Measurements from ENCODE around the gene CDH11.
A peak's percentile ranks its signal among the peaks of the same experiment; 100 is the strongest.

The CDH11 gene, protein sequence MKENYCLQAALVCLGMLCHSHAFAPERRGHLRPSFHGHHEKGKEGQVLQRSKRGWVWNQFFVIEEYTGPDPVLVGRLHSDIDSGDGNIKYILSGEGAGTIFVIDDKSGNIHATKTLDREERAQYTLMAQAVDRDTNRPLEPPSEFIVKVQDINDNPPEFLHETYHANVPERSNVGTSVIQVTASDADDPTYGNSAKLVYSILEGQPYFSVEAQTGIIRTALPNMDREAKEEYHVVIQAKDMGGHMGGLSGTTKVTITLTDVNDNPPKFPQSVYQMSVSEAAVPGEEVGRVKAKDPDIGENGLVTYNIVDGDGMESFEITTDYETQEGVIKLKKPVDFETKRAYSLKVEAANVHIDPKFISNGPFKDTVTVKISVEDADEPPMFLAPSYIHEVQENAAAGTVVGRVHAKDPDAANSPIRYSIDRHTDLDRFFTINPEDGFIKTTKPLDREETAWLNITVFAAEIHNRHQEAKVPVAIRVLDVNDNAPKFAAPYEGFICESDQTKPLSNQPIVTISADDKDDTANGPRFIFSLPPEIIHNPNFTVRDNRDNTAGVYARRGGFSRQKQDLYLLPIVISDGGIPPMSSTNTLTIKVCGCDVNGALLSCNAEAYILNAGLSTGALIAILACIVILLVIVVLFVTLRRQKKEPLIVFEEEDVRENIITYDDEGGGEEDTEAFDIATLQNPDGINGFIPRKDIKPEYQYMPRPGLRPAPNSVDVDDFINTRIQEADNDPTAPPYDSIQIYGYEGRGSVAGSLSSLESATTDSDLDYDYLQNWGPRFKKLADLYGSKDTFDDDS

DNA sequence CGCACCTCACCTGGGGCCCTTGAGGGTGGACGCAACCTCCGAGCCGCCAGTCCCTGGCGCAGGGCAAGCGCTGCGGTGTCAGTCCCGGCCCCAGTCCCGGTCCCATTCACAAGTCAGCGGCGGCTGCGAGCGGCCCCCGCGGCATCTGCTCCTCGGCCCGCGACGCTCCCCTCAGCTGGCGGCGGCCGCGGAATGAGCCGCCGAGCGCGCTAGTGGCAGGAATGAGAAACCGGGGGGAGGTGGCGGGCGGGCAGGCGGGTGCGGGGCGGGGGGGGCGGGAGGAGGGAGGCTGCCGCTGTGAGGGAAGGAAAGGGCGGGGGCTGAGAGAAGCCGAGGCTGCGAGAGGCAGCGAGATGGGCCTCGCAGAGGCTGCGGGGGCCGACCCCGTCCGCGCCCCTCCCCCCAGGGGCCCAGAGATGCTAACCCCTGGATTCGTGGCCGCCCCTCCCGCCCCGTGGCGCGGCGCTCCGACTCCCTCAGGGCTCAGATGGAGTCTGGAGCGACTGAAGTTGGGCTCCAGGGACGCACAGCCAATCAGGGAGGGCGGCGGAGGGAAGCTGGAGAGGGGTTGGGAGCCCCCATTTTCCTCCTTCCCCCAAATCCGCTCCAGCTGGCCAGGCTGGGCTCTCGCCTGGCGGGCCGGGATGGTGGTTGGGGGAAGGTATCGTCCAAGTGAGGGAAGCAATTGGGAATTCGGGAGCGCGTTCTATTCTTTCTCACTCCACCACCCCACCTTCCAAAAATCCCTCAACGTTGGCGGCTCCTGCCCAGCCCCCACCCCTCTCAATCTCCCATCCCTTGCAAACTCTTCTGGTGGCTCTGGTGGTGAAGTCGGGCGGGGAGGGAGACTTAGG is at the start of gene CDH11:
Gene CDH11 (minus strand): TSS at position 194 of the 854 bp plus-strand sequence. CDS start 117,194 bp downstream, outside the sequence.
- peak within 1 kb of the TSS; percentile 94 for H3K4me3 ChIP-seq (ENCODE audit: low read depth, low read length)
- ChIA-PET CTCF (interaction anchor here (1.0 to 2.5 kb wide), 8 partner anchors 191 to 1151 kb away, joined by 3 to 12 read pairs (median 4); no protein-coding TSS in a partner anchor), POLR2A (interaction anchor here (0.6 to 2.0 kb wide), 13 partner anchors 55 to 1192 kb away, joined by 3 to 10 read pairs (median 3); no protein-coding TSS in a partner anchor)
- TF ChIP-seq, protein P1, sequence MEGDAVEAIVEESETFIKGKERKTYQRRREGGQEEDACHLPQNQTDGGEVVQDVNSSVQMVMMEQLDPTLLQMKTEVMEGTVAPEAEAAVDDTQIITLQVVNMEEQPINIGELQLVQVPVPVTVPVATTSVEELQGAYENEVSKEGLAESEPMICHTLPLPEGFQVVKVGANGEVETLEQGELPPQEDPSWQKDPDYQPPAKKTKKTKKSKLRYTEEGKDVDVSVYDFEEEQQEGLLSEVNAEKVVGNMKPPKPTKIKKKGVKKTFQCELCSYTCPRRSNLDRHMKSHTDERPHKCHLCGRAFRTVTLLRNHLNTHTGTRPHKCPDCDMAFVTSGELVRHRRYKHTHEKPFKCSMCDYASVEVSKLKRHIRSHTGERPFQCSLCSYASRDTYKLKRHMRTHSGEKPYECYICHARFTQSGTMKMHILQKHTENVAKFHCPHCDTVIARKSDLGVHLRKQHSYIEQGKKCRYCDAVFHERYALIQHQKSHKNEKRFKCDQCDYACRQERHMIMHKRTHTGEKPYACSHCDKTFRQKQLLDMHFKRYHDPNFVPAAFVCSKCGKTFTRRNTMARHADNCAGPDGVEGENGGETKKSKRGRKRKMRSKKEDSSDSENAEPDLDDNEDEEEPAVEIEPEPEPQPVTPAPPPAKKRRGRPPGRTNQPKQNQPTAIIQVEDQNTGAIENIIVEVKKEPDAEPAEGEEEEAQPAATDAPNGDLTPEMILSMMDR (IDR thresholded peaks at IDR 0.05; ENCODE audit: insufficient read depth, low read length, missing control alignments): peak; percentile 64
- no peak for DNase-seq (ENCODE audit: low read depth, low spot score)

DNA sequence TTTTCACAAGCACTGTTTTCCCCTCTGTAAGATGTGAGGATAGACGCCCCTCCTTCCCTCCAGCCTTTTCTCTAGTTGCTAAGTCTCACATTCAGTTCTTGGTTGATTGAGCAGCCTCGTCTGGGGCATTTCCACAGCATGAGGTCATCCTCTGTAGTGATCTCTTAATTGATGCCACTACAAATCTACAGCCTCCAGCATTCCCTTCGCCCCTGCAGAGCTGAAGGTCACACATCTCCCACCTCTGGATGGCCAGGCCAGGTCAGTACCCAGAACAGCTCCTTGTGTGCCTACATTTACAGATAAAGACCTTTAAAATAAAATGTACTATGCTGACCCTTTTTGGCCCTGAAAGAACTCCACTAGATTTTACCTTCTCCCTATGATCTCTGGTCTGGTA is 32.5 kb upstream of the CDH11 start:
- TF ChIP-seq, protein P1 (IDR thresholded peaks at IDR 0.05; ENCODE audit: insufficient read depth, low read length, missing control alignments): no peak
- no peak overlapping the region for H3K4me3 ChIP-seq (ENCODE audit: low read depth, low read length)
- no peak for DNase-seq (ENCODE audit: low read depth, low spot score)
- ChIA-PET POLR2A (no interaction called here), CTCF (no interaction called here)

DNA sequence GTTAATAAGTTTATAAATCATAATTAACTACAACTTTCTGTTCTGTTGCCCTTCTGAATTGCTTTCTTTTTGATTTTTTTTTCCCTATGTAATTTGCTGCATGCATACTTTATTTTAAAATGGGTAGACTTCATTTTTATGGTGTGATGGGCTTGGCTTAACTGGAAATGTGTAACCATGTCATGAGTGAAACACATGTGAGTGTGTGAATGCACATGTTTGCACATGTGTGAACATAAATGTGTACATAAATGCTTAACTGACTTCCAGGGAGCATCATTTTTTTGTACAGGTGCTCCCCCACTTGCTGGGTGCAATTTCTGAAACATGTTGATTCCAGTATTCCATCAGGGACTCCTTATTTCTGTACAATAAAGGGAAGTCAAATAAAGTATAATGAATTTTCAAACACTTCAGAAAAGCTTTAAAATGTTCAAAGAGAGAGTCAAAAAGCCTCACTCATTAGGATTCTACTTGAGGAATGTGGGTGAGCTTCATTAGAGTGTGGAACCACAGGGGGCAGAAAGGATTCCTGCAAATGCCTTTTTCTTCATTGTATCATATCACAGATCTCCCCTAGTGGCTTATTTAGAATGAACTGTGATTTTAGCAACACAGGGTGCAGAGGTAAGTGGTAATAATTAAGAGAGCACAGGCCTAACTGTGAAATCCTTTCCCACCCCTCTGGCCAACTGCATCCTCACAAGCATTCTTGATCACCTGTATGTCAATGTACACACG is 31.7 kb upstream of the CDH11 start:
- no peak for DNase-seq (ENCODE audit: low read depth, low spot score)
- TF ChIP-seq, protein P1 (IDR thresholded peaks at IDR 0.05; ENCODE audit: insufficient read depth, low read length, missing control alignments): no peak
- POLR2A ChIA-PET: no interaction called here
- CTCF ChIA-PET: no interaction called here
- no peak overlapping the region for H3K4me3 ChIP-seq (ENCODE audit: low read depth, low read length)

DNA sequence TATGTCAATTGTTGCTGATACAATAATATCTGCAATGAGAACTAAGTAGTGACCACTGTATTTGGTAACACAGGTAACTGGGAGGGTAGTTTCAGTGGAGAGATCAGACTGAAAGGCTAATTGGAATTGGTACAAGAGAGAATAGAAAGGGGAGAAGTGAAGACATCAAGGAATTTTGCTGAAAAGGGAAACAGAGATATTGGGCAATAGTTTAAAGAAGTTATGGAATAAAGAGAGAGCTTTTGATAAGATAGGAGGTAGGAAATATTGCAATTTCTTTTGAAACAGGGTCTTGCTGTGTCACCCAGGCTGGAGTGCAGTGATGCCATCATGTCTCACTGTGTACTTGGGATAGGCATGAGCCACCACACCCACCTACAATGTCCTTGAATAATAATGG is 26.9 kb upstream of the CDH11 start:
- DNase-seq (ENCODE audit: low read depth, low spot score): no peak
- CTCF ChIA-PET: no interaction called here
- TF ChIP-seq, protein P1 (IDR thresholded peaks at IDR 0.05; ENCODE audit: insufficient read depth, low read length, missing control alignments): no peak
- H3K4me3 ChIP-seq (ENCODE audit: low read depth, low read length): no peak overlapping the region
- POLR2A ChIA-PET: no interaction called here

DNA sequence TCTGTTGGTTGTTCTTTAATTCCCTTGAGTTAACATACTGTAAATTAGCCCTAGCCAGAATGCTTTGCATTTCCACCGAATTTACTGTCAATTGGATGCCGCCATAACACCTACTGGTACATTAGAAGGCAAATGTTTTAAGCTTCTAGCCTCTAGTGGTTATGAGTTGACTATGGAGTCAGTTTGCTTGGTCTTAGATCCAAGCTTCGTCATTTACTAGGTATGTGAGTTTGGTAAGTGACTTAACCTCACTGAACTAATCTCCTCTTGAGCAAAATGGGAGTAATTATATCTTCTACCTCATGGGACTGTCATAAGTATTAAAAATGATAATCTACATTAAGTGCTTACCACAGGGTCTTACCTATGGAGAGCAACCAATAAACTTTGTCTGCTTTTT is 20.4 kb upstream of the CDH11 start:
- TF ChIP-seq, protein P1 (IDR thresholded peaks at IDR 0.05; ENCODE audit: insufficient read depth, low read length, missing control alignments): no peak
- no peak overlapping the region for H3K4me3 ChIP-seq (ENCODE audit: low read depth, low read length)
- ChIA-PET CTCF (no interaction called here), POLR2A (no interaction called here)
- DNase-seq (ENCODE audit: low read depth, low spot score): no peak
